CD14-positive monocyte (primary cell): Measurements from ENCODE around the gene CUBN. TPM values are rescaled to one million over a fixed set of nuclear protein-coding genes. Genes with fewer than 3 reads are reported as not detected.

Experiments used
- DNase-seq, 3 donors: peaks; one replicate each; pipeline ENCODE4 v3.0.0-alpha.2; 2011 to 2022
- H2AFZ ChIP-seq: 2 replicates; pipeline ENCODE4 v1.6.0; 2012; ENCODE audit warnings: mild to moderate bottlenecking, low read depth, low read length, inconsistent platforms; ENCODE audit not compliant: insufficient read depth, poor library complexity, severe bottlenecking
- H3K27ac ChIP-seq, 2 donors: 1 replicate in 1 of 2; 2 replicates in 1 of 2; pipeline ENCODE4 v1.5.1; 2012 to 2013; ENCODE audit warnings: low read length in 2 of 2, control low read depth in 1 of 2, inconsistent platforms in 1 of 2, low read depth in 1 of 2, mild to moderate bottlenecking in 1 of 2
- H3K27me3 ChIP-seq, 2 donors: one replicate each; pipeline versions ENCODE4 v1.6.0 to v1.6.1; 2011 to 2013; ENCODE audit warnings: low read length in 2 of 2; ENCODE audit not compliant: control insufficient read depth in 2 of 2, insufficient read depth in 2 of 2
- H3K36me3 ChIP-seq, 2 donors: replicated peaks in 1 of 2; 1 replicate in 1 of 2; 2 replicates in 1 of 2; pipeline versions ENCODE4 v1.5.1 to v1.6.1; 2012 to 2013; ENCODE audit warnings: low read length in 2 of 2, control low read depth in 1 of 2, inconsistent platforms in 1 of 2, mild to moderate bottlenecking in 1 of 2; ENCODE audit not compliant: insufficient read depth in 2 of 2, control insufficient read depth in 1 of 2
- H3K4me1 ChIP-seq, 2 donors: 1 replicate in 1 of 2; 2 replicates in 1 of 2; pipeline versions ENCODE4 v1.5.1 to v1.6.1; 2012 to 2013; ENCODE audit warnings: low read length in 2 of 2, control low read depth in 1 of 2, inconsistent platforms in 1 of 2, mild to moderate bottlenecking in 1 of 2, moderate library complexity in 1 of 2; ENCODE audit not compliant: insufficient read depth in 2 of 2, control insufficient read depth in 1 of 2
- H3K4me2 ChIP-seq: replicated peaks from 2 replicates; pipeline ENCODE3; 2012; ENCODE audit warnings: low read length, moderate library complexity, mild to moderate bottlenecking; ENCODE audit not compliant: poor library complexity, severe bottlenecking; ENCODE audit errors: extremely low read depth
- H3K4me3 ChIP-seq, 3 experiments: fragments of 200-600 bp in 1 of 3; sonication (generic) in 1 of 3; replicated peaks in 1 of 3; 1 replicate in 2 of 3; 2 replicates in 1 of 3; pipeline ENCODE4 v1.5.1; 2011 to 2013; ENCODE audit warnings: low read length in 3 of 3, mild to moderate bottlenecking in 3 of 3, control low read depth in 2 of 3, low read depth in 2 of 3, inconsistent platforms in 1 of 3, moderate library complexity in 1 of 3
- H3K79me2 ChIP-seq: 2 replicates; pipeline ENCODE4 v1.6.0; 2012; ENCODE audit warnings: mild to moderate bottlenecking, control low read depth, inconsistent platforms, low read length, moderate library complexity; ENCODE audit not compliant: insufficient read depth
- H3K9ac ChIP-seq: 2 replicates; pipeline ENCODE4 v1.6.0; 2017; ENCODE audit warnings: low read length, mild to moderate bottlenecking; ENCODE audit not compliant: insufficient read depth, poor library complexity, severe bottlenecking
- H3K9me3 ChIP-seq, 2 donors: replicated peaks in 1 of 2; 1 replicate in 1 of 2; 2 replicates in 1 of 2; pipeline versions ENCODE4 v1.5.1 to v1.6.1; 2012 to 2013; ENCODE audit warnings: low read length in 2 of 2, control low read depth in 1 of 2; ENCODE audit not compliant: control insufficient read depth in 1 of 2, insufficient read depth in 1 of 2
- H4K20me1 ChIP-seq: 2 replicates; pipeline ENCODE4 v1.6.0; 2012; ENCODE audit warnings: mild to moderate bottlenecking, low read length, control low read depth, moderate library complexity; ENCODE audit not compliant: insufficient read depth
- H3K27ac Mint-ChIP-seq, 7 donors: one replicate each; pipeline ENCODE4 v1.8.0; 2020; ENCODE audit warnings: mild to moderate bottlenecking in 7 of 7, mixed read lengths in 7 of 7, moderate library complexity in 6 of 7, inconsistent platforms in 2 of 7
- H3K27me3 Mint-ChIP-seq, 3 donors: one replicate each; pipeline ENCODE4 v1.8.0; 2021 to 2022; ENCODE audit warnings: low read depth in 3 of 3, mild to moderate bottlenecking in 3 of 3, mixed read lengths in 3 of 3, moderate library complexity in 3 of 3, inconsistent platforms in 1 of 3
- H3K36me3 Mint-ChIP-seq, 2 donors: one replicate each; pipeline ENCODE4 v1.8.0; 2020; ENCODE audit warnings: mixed read lengths in 2 of 2, inconsistent platforms in 1 of 2, mild to moderate bottlenecking in 1 of 2
- H3K4me1 Mint-ChIP-seq: one replicate; pipeline ENCODE4 v1.8.0; 2020; ENCODE audit warnings: mild to moderate bottlenecking, mixed read lengths
- H3K4me3 Mint-ChIP-seq, 2 donors: one replicate each; pipeline ENCODE4 v1.8.0; 2020; ENCODE audit warnings: mild to moderate bottlenecking in 2 of 2, mixed read lengths in 2 of 2, moderate library complexity in 1 of 2
- H3K9me3 Mint-ChIP-seq, 7 donors: one replicate each; pipeline ENCODE4 v1.8.0; 2020 to 2022; ENCODE audit warnings: mixed read lengths in 7 of 7, mild to moderate bottlenecking in 6 of 7, moderate library complexity in 6 of 7, inconsistent platforms in 2 of 7
- CTCF ChIP-seq: fragments of 200-600 bp; IDR thresholded peaks from one replicate; pipeline ENCODE4 v1.8.0; 2022; ENCODE audit warnings: antibody characterized with exemption, mild to moderate bottlenecking
- WGBS: methylation state at CpG from one replicate; pipeline ENCODE4 v1.1.5; 2013; ENCODE audit warnings: missing lambda C conversion rate; ENCODE audit not compliant: insufficient coverage; 5-methylcytosine and 5-hydroxymethylcytosine counted together
- intact Hi-C, 2 donors: fragments of 100-400 bp; cut with micrococcal nuclease; formaldehyde crosslinking; loops; one replicate each; pipeline versions ENCODE4 v1.15.0 to v1.15.1; 2023
- polyA plus RNA-seq, 3 donors: library from polyadenylated mRNA; depleted of rRNA in 1 of 3; unstranded in 2 of 3; stranded (reverse) in 1 of 3; fragments of 300-500 nt in 2 of 3; fragments of >200 nt in 1 of 3; fragmentation: Illumina TruSeq in 2 of 3; gene quantifications; 1 replicate in 2 of 3; 2 replicates in 1 of 3; pipeline ENCODE4 v1.2.3, GENCODE V29; 2012 to 2021

Gene CUBN
- polyA plus RNA-seq, 3 donors, result 0.95 TPM; not detected in 2

GRCh38 chr10:16929069-16929468 lies 200.5 kb downstream of the CUBN start:
- Histone ChIP-seq H3K4me2 (no peak overlapping the region), H3K4me1 (no peaks in the 10 kb centered on the region), H3K27ac (no peak overlapping the region), H3K9me3 (no peaks in the 10 kb centered on the region), H3K27me3 (no peaks in the 10 kb centered on the region), H3K79me2 (no peaks in the 10 kb centered on the region), H3K36me3 (no peaks in the 10 kb centered on the region), H2AFZ (no peak overlapping the region), H4K20me1 (no peaks in the 10 kb centered on the region), H3K4me3 (no peak overlapping the region), H3K9ac (no peak overlapping the region)
- Mint-ChIP-seq H3K4me3 (no peak overlapping the region), H3K27me3 (peaks cover 0 to 2% (median 0%) of the 10 kb centered on the region in 3 donors), H3K4me1 (no peaks in the 10 kb centered on the region), H3K27ac (no peak overlapping the region), H3K9me3 (no peaks in the 10 kb centered on the region), H3K36me3 (no peaks in the 10 kb centered on the region)
- no CpG with 5 or more reads among the region's 4 CpGs for WGBS
- no peak for DNase-seq
- no peak for TF ChIP-seq CTCF
- intact Hi-C loops, result no loop called here

- DNase-seq, result no peak
- 96% methylated on average over 4 of the region's 4 CpGs for WGBS
- no peak for TF ChIP-seq CTCF
- intact Hi-C loops, result no loop called here
- Histone ChIP-seq H3K27ac (no peak overlapping the region), H3K27me3 (no peaks in the 10 kb centered on the region), H3K4me3 (no peak overlapping the region), H3K36me3 (no peaks in the 10 kb centered on the region), H3K9ac (no peak overlapping the region), H3K4me2 (no peak overlapping the region), H2AFZ (no peak overlapping the region), H3K9me3 (no peaks in the 10 kb centered on the region), H4K20me1 (no peaks in the 10 kb centered on the region), H3K4me1 (no peaks in the 10 kb centered on the region), H3K79me2 (no peaks in the 10 kb centered on the region)
- no peaks in the 10 kb centered on the region for H3K4me1 Mint-ChIP-seq
- H3K36me3 Mint-ChIP-seq, result no peaks in the 10 kb centered on the region
- no peak overlapping the region for H3K4me3 Mint-ChIP-seq
- H3K27me3 Mint-ChIP-seq, result peaks cover 0 to 1% (median 0%) of the 10 kb centered on the region in 3 donors
- H3K27ac Mint-ChIP-seq, result no peak overlapping the region
- H3K9me3 Mint-ChIP-seq, result no peaks in the 10 kb centered on the region
Observed at GRCh38 chr10:16927546-16927945, 202.1 kb downstream of the CUBN start.
